ACHN (cell line): ENCODE data around the gene PTPRE.

ENCODE experiments used
- DNase-seq: peaks from one replicate; pipeline ENCODE4 v3.0.0-alpha.2; 2015
- in situ Hi-C: cut with HindIII; loops from 2 replicates; pipeline ENCODE4 v1.10.0; 2017; ENCODE audit warnings: low sequenced_read_pairs, low pct_ligation_motif_present, low pct_unique_long_range_greater_than_20kb

Gene PTPRE

GRCh38 chr10:128044186-128044585 is 137.3 kb downstream of the PTPRE start:
- DNase-seq = no peak
- in situ Hi-C loops = no loop called here

GRCh38 chr10:128044961-128045832 is 138.3 kb downstream of the PTPRE start:
- no peak for DNase-seq
- in situ Hi-C loops = no loop called here

GRCh38 chr10:128045833-128046120 is 138.9 kb downstream of the PTPRE start:
- DNase-seq = no peak
- in situ Hi-C loops = no loop called here

- DNase-seq = no peak
- in situ Hi-C loops = no loop called here
Measured at GRCh38 chr10:128046156-128046952, 139.5 kb downstream of the PTPRE start.

GRCh38 chr10:128046953-128047290 is 140.0 kb downstream of the PTPRE start:
- no peak for DNase-seq
- in situ Hi-C loops = no loop called here

GRCh38 chr10:128047351-128047750 is 140.4 kb downstream of the PTPRE start:
- in situ Hi-C loops = no loop called here
- DNase-seq = peak; percentile 74

- DNase-seq = no peak
- in situ Hi-C loops = no loop called here
Measured at GRCh38 chr10:128047991-128048818, 141.3 kb downstream of the PTPRE start.

- no peak for DNase-seq
- in situ Hi-C loops = no loop called here
Measured at GRCh38 chr10:128048819-128049210, 141.9 kb downstream of the PTPRE start.

GRCh38 chr10:128049226-128050120 is 142.6 kb downstream of the PTPRE start:
- no peak for DNase-seq

GRCh38 chr10:128050121-128050516 is 143.2 kb downstream of the PTPRE start:
- no peak for DNase-seq
- in situ Hi-C loops = no loop called here

More at GRCh38 chr10:128049226-128050120, 142.6 kb downstream of the PTPRE start:
- in situ Hi-C loops = no loop called here

- in situ Hi-C loops = no loop called here
- no peak for DNase-seq
Measured at GRCh38 chr10:128050936-128051335, 144.0 kb downstream of the PTPRE start.

- no peak for DNase-seq
- in situ Hi-C loops = no loop called here
Measured at GRCh38 chr10:128051548-128051947, 144.6 kb downstream of the PTPRE start.

- in situ Hi-C loops = no loop called here
- no peak for DNase-seq
Measured at GRCh38 chr10:128052696-128053095, 145.8 kb downstream of the PTPRE start.

GRCh38 chr10:128053356-128053755 is 146.5 kb downstream of the PTPRE start:
- DNase-seq = no peak
- in situ Hi-C loops = no loop called here

- in situ Hi-C loops = no loop called here
- no peak for DNase-seq
Measured at GRCh38 chr10:128054163-128054970, 147.5 kb downstream of the PTPRE start.

GRCh38 chr10:128055061-128055868 is 148.4 kb downstream of the PTPRE start:
- no peak for DNase-seq
- in situ Hi-C loops = no loop called here
